PFSK-1 (cell line): ENCODE measurements around the gene BMF.

Source experiments
- POLR2AphosphoS5 ChIP-seq: IDR thresholded peaks from 2 replicates; pipeline ENCODE4 v1.6.1; 2012; ENCODE audit warnings: low read depth, mild to moderate bottlenecking, control low read depth, low read length, moderate library complexity
- TF ChIP-seq, protein P1 (sequence below), 2 experiments: IDR thresholded peaks; 2 replicates each; pipeline versions ENCODE4 v1.6.1 to v1.8.0; 2011 to 2012; ENCODE audit warnings: low read depth in 2 of 2, low read length in 2 of 2, control low read depth in 1 of 2, inconsistent platforms in 1 of 2, mild to moderate bottlenecking in 1 of 2, moderate library complexity in 1 of 2; ENCODE audit not compliant: insufficient read depth in 1 of 2

- TF ChIP-seq, protein P1, sequence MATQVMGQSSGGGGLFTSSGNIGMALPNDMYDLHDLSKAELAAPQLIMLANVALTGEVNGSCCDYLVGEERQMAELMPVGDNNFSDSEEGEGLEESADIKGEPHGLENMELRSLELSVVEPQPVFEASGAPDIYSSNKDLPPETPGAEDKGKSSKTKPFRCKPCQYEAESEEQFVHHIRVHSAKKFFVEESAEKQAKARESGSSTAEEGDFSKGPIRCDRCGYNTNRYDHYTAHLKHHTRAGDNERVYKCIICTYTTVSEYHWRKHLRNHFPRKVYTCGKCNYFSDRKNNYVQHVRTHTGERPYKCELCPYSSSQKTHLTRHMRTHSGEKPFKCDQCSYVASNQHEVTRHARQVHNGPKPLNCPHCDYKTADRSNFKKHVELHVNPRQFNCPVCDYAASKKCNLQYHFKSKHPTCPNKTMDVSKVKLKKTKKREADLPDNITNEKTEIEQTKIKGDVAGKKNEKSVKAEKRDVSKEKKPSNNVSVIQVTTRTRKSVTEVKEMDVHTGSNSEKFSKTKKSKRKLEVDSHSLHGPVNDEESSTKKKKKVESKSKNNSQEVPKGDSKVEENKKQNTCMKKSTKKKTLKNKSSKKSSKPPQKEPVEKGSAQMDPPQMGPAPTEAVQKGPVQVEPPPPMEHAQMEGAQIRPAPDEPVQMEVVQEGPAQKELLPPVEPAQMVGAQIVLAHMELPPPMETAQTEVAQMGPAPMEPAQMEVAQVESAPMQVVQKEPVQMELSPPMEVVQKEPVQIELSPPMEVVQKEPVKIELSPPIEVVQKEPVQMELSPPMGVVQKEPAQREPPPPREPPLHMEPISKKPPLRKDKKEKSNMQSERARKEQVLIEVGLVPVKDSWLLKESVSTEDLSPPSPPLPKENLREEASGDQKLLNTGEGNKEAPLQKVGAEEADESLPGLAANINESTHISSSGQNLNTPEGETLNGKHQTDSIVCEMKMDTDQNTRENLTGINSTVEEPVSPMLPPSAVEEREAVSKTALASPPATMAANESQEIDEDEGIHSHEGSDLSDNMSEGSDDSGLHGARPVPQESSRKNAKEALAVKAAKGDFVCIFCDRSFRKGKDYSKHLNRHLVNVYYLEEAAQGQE (IDR thresholded peaks at IDR 0.05; ENCODE audit: insufficient read depth in 1 of 2, low read depth in 2 of 2, low read length in 2 of 2), result no peak
- TF ChIP-seq POLR2AphosphoS5, result no peak
Observed at GRCh38 chr15:40110866-40111550, 2.3 kb upstream of the BMF start.
